Lower leg skin (tissue), 4 donors: ENCODE data around the gene QRSL1. TPM values are rescaled to one million over a fixed set of nuclear protein-coding genes. Genes with fewer than 3 reads are reported as not detected.
"Not testable (repeated sequence)": the region's sequence is repeated elsewhere in the genome, so short reads cannot be mapped to it uniquely, and the experiment has no call there.

Experiments used
- DNase-seq, 2 donors: peaks; one replicate each; pipeline ENCODE4 v3.0.0-alpha.2; 2019; ENCODE audit warnings: low spot score in 2 of 2
- H3K4me3 ChIP-seq: fragments of 200-600 bp; sonication (generic); 2 replicates; pipeline ENCODE4 v1.5.1; 2017; ENCODE audit warnings: mild to moderate bottlenecking, low read depth; ENCODE audit not compliant: poor library complexity, severe bottlenecking
- POLR2A ChIP-seq, 2 donors: fragments of 450-650 bp; IDR thresholded peaks; one replicate each; pipeline ENCODE4 v1.6.1; 2016 to 2017; ENCODE audit warnings: antibody characterized with exemption in 2 of 2, mild to moderate bottlenecking in 1 of 2, moderate library complexity in 1 of 2
- WGBS, 2 donors: methylation state at CpG; one replicate each; pipeline ENCODE4 v1.1.5; 2018; 5-methylcytosine and 5-hydroxymethylcytosine counted together
- intact Hi-C: fragments of 100-400 bp; cut with DNase I; formaldehyde crosslinking; loops from one replicate; pipeline ENCODE4 v1.15.0; 2023; ENCODE audit warnings: low total_unique reads
- total RNA-seq, 4 donors: library from RNA; depleted of rRNA; stranded (reverse); fragments of >200 nt; gene quantifications; one replicate each; pipeline ENCODE4 v1.1.0, GENCODE V29; 2016
- TF ChIP-seq, protein P1 (sequence below), 3 donors: fragments of 450-650 bp; IDR thresholded peaks; one replicate each; pipeline ENCODE4 v1.5.1; 2016; ENCODE audit warnings: antibody characterized with exemption in 3 of 3, mild to moderate bottlenecking in 3 of 3, moderate library complexity in 2 of 3

QRSL1 gene, protein sequence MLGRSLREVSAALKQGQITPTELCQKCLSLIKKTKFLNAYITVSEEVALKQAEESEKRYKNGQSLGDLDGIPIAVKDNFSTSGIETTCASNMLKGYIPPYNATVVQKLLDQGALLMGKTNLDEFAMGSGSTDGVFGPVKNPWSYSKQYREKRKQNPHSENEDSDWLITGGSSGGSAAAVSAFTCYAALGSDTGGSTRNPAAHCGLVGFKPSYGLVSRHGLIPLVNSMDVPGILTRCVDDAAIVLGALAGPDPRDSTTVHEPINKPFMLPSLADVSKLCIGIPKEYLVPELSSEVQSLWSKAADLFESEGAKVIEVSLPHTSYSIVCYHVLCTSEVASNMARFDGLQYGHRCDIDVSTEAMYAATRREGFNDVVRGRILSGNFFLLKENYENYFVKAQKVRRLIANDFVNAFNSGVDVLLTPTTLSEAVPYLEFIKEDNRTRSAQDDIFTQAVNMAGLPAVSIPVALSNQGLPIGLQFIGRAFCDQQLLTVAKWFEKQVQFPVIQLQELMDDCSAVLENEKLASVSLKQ
- 1 to 10 TPM; 5.3 to 8.0 (median 6.2) TPM for total RNA-seq

DNA sequence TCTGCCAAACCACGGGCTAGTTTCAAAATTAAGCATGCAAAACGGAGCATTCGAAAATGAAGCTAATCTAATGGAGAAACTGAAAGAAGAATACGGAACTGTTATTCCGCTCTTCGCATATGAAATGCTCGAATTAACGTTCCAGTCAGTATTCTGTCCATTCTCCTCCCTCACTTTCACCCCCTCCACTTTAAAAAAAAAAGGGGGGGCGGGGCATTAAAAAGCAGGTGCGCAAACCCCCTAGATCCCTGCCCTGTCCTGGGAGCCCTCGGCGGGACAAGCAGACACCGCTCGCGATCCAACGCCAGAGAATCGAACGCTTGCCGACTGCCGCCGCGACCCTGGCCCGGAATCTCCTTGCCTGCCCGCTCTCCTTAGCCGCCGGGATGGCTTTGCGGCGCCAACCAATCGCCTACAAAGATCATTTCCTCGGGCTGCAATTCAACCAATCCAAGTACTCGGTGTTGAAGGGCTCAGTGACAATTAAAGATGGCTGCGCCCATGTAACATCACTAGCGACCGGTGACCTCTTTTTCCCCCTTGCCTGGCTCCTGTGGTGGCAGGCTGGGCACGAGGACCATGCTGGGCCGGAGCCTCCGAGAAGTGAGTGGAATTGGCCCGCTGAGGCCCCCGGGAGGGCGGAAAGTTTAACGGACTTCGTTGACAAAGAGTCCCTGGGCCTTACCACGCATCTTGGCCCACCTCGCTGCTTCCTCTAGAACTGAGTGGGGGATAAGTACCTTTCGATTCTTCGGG is at the start of gene QRSL1, which contains the start of gene RTN4IP1:
QRSL1 (plus strand) TSS at position 476 of the 756 bp plus-strand sequence; CDS start at position 580, 104 bp downstream.
RTN4IP1 (minus strand) TSS at position 396 of the 756 bp plus-strand sequence. CDS start 477 bp downstream, outside the sequence.
- 0 to 1% methylated on average over 46 of the region's 46 CpGs for WGBS, 2 donors
- no peak for TF ChIP-seq POLR2A (IDR thresholded peaks at IDR 0.05)
- TF ChIP-seq, protein P1, sequence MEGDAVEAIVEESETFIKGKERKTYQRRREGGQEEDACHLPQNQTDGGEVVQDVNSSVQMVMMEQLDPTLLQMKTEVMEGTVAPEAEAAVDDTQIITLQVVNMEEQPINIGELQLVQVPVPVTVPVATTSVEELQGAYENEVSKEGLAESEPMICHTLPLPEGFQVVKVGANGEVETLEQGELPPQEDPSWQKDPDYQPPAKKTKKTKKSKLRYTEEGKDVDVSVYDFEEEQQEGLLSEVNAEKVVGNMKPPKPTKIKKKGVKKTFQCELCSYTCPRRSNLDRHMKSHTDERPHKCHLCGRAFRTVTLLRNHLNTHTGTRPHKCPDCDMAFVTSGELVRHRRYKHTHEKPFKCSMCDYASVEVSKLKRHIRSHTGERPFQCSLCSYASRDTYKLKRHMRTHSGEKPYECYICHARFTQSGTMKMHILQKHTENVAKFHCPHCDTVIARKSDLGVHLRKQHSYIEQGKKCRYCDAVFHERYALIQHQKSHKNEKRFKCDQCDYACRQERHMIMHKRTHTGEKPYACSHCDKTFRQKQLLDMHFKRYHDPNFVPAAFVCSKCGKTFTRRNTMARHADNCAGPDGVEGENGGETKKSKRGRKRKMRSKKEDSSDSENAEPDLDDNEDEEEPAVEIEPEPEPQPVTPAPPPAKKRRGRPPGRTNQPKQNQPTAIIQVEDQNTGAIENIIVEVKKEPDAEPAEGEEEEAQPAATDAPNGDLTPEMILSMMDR (IDR thresholded peaks at IDR 0.05) = no peak
- peak within 1 kb of the TSS; percentile 89 for H3K4me3 ChIP-seq
- peak; percentile 91 to 96 for DNase-seq
- intact Hi-C loops = no loop called here

DNA sequence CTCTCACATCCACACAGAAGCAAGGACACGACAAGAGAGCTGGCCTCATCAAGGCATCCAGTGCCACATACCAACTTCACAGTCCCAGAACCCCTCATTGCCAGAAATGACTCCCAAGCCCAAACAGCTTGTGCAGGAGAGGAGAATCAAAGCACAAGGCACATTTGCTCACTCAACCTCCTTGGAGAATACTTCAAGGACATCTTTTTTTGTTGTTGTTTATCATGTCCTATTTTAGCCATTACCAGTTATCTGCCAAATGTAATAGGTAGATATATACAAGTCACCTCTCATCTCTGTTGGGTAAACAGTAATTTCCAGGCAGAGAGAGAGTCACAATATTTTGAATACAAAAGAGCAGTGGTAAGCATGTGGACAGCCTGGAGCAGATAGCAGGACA is 47.9 kb upstream of the QRSL1 start:
- DNase-seq = no peak
- TF ChIP-seq, protein P1 (IDR thresholded peaks at IDR 0.05) = no peak
- intact Hi-C loops = no loop called here
- no peak overlapping the region for H3K4me3 ChIP-seq
- whole genome bisulfite sequencing, 2 donors = 83 to 94% methylated on average over 1 of the region's 1 CpG

DNA sequence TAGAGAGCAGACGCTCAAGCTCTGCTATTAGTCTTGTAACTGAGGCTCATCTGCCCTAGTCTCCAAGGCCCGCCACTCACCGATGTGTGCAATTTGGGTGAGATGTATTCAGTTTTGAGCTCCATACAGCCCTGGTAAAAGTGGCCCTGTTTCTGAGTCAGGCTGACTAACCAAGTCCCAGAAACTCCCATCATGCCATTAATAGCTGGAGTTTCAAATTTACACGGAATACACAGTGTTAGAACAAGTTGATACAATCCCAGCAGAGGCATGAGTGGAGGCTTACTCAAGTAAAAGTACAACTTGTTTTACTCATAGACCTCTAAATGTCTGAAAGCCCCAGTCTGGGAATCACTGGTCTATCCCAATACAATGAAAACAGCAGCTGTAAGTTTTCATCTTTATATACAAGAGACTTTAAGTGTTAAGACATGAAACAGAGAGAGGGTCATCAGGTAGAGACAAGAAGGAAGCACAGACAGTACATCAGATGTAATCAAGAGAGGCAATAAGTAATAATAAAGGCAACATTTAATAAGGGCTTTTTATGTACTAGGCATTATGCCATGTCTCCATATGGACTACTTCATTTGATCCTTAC is 42.5 kb upstream of the QRSL1 start:
- DNase-seq = no peak
- intact Hi-C loops = no loop called here
- TF ChIP-seq, protein P1 (IDR thresholded peaks at IDR 0.05) = no peak
- no peak for TF ChIP-seq POLR2A (IDR thresholded peaks at IDR 0.05)
- 91 to 96% methylated on average over 4 of the region's 4 CpGs for WGBS, 2 donors
- H3K4me3 ChIP-seq = no peak overlapping the region

DNA sequence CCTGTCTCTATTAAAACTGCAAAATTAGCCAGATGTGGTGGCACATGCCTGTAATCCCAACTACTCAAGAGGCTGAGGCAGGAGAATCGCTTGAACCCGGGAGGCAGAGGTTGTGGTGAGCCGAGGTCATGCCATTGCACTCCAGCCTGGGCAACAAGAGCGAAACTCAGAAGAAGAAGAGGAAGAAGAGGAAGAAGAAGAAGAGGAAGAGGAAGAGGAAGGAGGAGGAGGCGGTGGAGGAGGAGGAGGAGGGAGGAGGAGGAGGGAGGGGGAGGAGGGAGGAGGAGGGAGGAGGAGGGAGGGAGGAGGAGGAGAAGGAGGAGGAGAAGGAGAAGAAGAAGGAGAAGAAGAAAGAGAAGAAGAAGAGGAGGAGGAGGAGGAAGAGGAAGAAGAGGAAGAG is 40.4 kb upstream of the QRSL1 start:
- intact Hi-C loops, H3K4me3 ChIP-seq, DNase-seq: not testable (repeated sequence)
- 72 to 76% methylated on average over 4 to 5 of the region's 5 CpGs for WGBS, 2 donors

DNA sequence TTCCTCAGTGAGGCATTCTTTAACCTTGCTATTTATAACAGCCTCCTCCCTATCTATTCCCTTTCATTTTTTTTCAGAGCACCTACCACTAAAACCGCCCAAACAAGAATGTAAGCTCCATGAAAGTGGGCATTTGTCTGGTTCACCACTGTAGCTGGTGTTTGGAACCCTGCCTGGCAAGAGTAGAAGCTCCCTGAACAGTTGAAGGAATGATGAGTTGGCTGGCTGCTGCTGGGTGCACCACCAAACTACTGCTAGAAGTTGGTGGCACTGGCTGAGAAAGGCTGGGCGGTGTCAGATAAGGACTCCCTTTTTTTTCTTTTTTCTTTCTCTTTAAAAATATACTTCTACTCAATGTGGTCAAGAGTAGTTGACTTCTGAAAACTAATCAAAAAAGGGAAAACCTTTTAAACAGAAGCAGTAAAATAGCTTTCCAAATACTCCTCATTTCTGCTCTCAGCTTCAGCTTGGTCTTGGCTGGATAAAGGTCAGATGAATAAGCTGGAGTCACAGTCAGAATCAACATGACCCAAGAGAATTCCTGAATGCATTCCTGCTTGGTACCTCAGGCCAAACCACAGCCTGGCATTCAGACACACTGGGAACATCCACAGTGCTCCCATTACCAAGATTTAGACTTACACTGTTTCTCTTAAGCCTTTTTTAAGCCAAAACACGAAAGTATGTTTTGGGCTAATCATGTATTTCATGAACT is 38.1 kb upstream of the QRSL1 start:
- H3K4me3 ChIP-seq = no peak overlapping the region
- WGBS, 2 donors = 84 to 86% methylated on average over 3 of the region's 3 CpGs
- TF ChIP-seq POLR2A (IDR thresholded peaks at IDR 0.05) = no peak
- TF ChIP-seq, protein P1 (IDR thresholded peaks at IDR 0.05) = no peak
- intact Hi-C loops = no loop called here
- no peak for DNase-seq
